ENCODE measurements around the gene NT5DC3. TPM values are rescaled to one million over a fixed set of nuclear protein-coding genes. Genes with fewer than 3 reads are reported as not detected.

Gene NT5DC3
- total and polyA plus RNA-seq, 2 of the 13 experiments (the other 11 are each of a cell fraction or from before 2014, with no cell fraction given): 3.2 to 6.6 TPM

DNA sequence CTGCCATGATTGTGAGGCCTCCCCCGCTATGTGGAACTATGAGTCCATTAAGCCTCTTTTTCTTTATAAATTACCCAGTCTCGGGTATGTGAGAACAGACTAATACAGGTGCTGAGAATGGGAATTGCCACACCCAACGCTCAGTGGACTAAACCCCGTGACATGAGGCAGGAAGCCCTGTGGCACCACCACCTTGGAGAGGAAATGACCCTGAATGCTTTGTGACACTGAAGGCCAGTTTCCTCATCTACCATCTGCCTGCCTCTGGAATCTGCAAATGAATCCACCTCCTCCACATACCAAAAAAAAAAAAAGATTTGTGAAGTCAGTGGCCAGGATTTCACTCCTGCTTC is 41.6 kb downstream of the NT5DC3 start:
- intact Hi-C loops (cut with micrococcal nuclease; ENCODE audit: unreplicated experiment) (no loop called here), in situ Hi-C loops (cut with HindIII; ENCODE audit: extremely low pct_ligation_motif_present, low pct_unique_long_range_greater_than_20kb) (no loop called here)
- ATAC-seq (no peak), FAIRE-seq (no peak), DNase-seq (ENCODE audit: low spot score) (no peak)
- H3K4me3 ChIP-seq (replicated peaks in 1 of 3; ENCODE audit: insufficient read depth in 1 of 3, low read depth in 2 of 3, low read length in 3 of 3): no peak overlapping the region
- no peak overlapping the region for H3K27ac ChIP-seq (ENCODE audit: extremely low read length, insufficient read depth, low read length)
- TF ChIP-seq BRCA1 (CRISPR knock-in tag; IDR thresholded peaks at IDR 0.05): no peak
- TF ChIP-seq NFATC3 (CRISPR knock-in tag; IDR thresholded peaks at IDR 0.05): no peak
- TF ChIP-seq SP1 (IDR thresholded peaks at IDR 0.05): no peak
- TF ChIP-seq SP1 (CRISPR knock-in tag; IDR thresholded peaks at IDR 0.05): no peak
- no peak for TF ChIP-seq ZNF615 (CRISPR knock-in tag; IDR thresholded peaks at IDR 0.05; ENCODE audit: borderline replicate concordance)
- TF ChIP-seq ZKSCAN8 (CRISPR knock-in tag; IDR thresholded peaks at IDR 0.05; ENCODE audit: borderline replicate concordance): no peak
- no peak for TF ChIP-seq ZNF720 (CRISPR knock-in tag; IDR thresholded peaks at IDR 0.05)
- TF ChIP-seq, protein P1, sequence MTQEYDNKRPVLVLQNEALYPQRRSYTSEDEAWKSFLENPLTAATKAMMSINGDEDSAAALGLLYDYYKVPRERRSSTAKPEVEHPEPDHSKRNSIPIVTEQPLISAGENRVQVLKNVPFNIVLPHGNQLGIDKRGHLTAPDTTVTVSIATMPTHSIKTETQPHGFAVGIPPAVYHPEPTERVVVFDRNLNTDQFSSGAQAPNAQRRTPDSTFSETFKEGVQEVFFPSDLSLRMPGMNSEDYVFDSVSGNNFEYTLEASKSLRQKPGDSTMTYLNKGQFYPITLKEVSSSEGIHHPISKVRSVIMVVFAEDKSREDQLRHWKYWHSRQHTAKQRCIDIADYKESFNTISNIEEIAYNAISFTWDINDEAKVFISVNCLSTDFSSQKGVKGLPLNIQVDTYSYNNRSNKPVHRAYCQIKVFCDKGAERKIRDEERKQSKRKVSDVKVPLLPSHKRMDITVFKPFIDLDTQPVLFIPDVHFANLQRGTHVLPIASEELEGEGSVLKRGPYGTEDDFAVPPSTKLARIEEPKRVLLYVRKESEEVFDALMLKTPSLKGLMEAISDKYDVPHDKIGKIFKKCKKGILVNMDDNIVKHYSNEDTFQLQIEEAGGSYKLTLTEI (CRISPR knock-in tag; conservative IDR thresholded peaks at IDR 0.05): no peak
- no peak for TF ChIP-seq ZFP90 (CRISPR knock-in tag; IDR thresholded peaks at IDR 0.05; ENCODE audit: borderline replicate concordance)
- TF ChIP-seq THYN1 (CRISPR knock-in tag; IDR thresholded peaks at IDR 0.05; ENCODE audit: borderline replicate concordance, low read depth): no peak
- TF ChIP-seq SETDB1 (CRISPR knock-in tag; IDR thresholded peaks at IDR 0.05; ENCODE audit: borderline replicate concordance): no peak
- TF ChIP-seq ZNF17 (CRISPR knock-in tag; IDR thresholded peaks at IDR 0.05): no peak
- TF ChIP-seq, protein P2, sequence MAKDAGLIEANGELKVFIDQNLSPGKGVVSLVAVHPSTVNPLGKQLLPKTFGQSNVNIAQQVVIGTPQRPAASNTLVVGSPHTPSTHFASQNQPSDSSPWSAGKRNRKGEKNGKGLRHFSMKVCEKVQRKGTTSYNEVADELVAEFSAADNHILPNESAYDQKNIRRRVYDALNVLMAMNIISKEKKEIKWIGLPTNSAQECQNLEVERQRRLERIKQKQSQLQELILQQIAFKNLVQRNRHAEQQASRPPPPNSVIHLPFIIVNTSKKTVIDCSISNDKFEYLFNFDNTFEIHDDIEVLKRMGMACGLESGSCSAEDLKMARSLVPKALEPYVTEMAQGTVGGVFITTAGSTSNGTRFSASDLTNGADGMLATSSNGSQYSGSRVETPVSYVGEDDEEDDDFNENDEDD (CRISPR knock-in tag; IDR thresholded peaks at IDR 0.05; ENCODE audit: borderline replicate concordance): no peak
- no peak for TF ChIP-seq ZMYM2 (CRISPR knock-in tag; IDR thresholded peaks at IDR 0.05)
- no peak for TF ChIP-seq ZNF263 (CRISPR knock-in tag; IDR thresholded peaks at IDR 0.05)
- no peak for TF ChIP-seq ZNF382 (CRISPR knock-in tag; IDR thresholded peaks at IDR 0.05; ENCODE audit: borderline replicate concordance)
- no peak for TF ChIP-seq SRF (IDR thresholded peaks at IDR 0.05; ENCODE audit: low read depth, low read length)
- no peak for TF ChIP-seq ZSCAN25 (CRISPR knock-in tag; IDR thresholded peaks at IDR 0.05)
- TF ChIP-seq, protein P3, sequence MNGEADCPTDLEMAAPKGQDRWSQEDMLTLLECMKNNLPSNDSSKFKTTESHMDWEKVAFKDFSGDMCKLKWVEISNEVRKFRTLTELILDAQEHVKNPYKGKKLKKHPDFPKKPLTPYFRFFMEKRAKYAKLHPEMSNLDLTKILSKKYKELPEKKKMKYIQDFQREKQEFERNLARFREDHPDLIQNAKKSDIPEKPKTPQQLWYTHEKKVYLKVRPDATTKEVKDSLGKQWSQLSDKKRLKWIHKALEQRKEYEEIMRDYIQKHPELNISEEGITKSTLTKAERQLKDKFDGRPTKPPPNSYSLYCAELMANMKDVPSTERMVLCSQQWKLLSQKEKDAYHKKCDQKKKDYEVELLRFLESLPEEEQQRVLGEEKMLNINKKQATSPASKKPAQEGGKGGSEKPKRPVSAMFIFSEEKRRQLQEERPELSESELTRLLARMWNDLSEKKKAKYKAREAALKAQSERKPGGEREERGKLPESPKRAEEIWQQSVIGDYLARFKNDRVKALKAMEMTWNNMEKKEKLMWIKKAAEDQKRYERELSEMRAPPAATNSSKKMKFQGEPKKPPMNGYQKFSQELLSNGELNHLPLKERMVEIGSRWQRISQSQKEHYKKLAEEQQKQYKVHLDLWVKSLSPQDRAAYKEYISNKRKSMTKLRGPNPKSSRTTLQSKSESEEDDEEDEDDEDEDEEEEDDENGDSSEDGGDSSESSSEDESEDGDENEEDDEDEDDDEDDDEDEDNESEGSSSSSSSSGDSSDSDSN (CRISPR knock-in tag; IDR thresholded peaks at IDR 0.05): no peak
- no peak overlapping the region for H3K9ac ChIP-seq (ENCODE audit: insufficient read depth, low read depth, low read length)
- ChIA-PET CTCF (ENCODE audit: low intra/inter-chr PET ratio, low total read pairs) (no interaction called here), POLR2A (no interaction called here)
- peaks cover 10 to 34% of the 10 kb centered on the region in 2 experiments for H3K36me3 ChIP-seq (replicated peaks in 1 of 2; ENCODE audit: control insufficient read depth in 1 of 2, insufficient read depth in 2 of 2, low read length in 2 of 2)
- H3K79me2 ChIP-seq (ENCODE audit: insufficient read depth, low read length): no peaks in the 10 kb centered on the region
- no peak overlapping the region for H2AFZ ChIP-seq (ENCODE audit: low read length)
- no peak overlapping the region for H3K4me2 ChIP-seq (ENCODE audit: low read depth, low read length)
- no peaks in the 10 kb centered on the region for H3K27me3 ChIP-seq (ENCODE audit: control insufficient read depth in 1 of 2, insufficient read depth in 2 of 2, low read length in 2 of 2)
- no TSS peak for BruUV-seq (replicated peaks)
- no peaks in the 10 kb centered on the region for H4K20me1 ChIP-seq (ENCODE audit: insufficient read depth, low read length)
- peaks cover 36% of the 10 kb centered on the region for H3K4me1 ChIP-seq (ENCODE audit: insufficient read depth, low read length)
- H3K9me3 ChIP-seq (ENCODE audit: low read length): no peaks in the 10 kb centered on the region
- 91% methylated on average over 4 of the region's 4 CpGs for WGBS (ENCODE audit: low lambda C conversion rate)

Data from HepG2 (cell line).